Pons (tissue), 1 donor: Measurements from ENCODE around the gene OCEL1.
"Not testable (repeated sequence)": the region's sequence is repeated elsewhere in the genome, so short reads cannot be mapped to it uniquely, and the experiment has no call there.

Source experiments
- DNase-seq: peaks from one replicate; pipeline ENCODE4 v3.0.0-alpha.2; 2016; ENCODE audit warnings: low spot score

OCEL1 gene

GRCh38 chr19:17263712-17264640 lies 38.0 kb downstream of the OCEL1 start:
- DNase-seq, result no peak

GRCh38 chr19:17264641-17264979 lies 38.6 kb downstream of the OCEL1 start, which contains the start of gene USHBP1:
Gene USHBP1, minus strand, starts transcription at chr19:17264745. Its CDS starts 446 bp downstream, at chr19:17264299.
- no peak for DNase-seq

- no peak for DNase-seq
Measured at GRCh38 chr19:17266026-17266425, 40.0 kb downstream of the OCEL1 start.

- DNase-seq, result no peak
Measured at GRCh38 chr19:17266589-17266974, 40.6 kb downstream of the OCEL1 start.

- peak; percentile 100 for DNase-seq
Measured at GRCh38 chr19:17266975-17267788, 41.2 kb downstream of the OCEL1 start, which contains the start of gene BABAM1. Gene BABAM1, plus strand, starts transcription at chr19:17267443. Its CDS starts 1,364 bp downstream, at chr19:17268807.

GRCh38 chr19:17268754-17269153 lies 42.7 kb downstream of the OCEL1 start:
- DNase-seq, result no peak

- not testable (repeated sequence) for DNase-seq
Measured at GRCh38 chr19:17274892-17275291, 48.9 kb downstream of the OCEL1 start.

GRCh38 chr19:17275441-17276175 lies 49.6 kb downstream of the OCEL1 start:
- no peak for DNase-seq
